Hematopoietic multipotent progenitor cell treated with erythropoietin and hydrocortisone succinate and interleukin-3 and kit ligand, for 17 days (in vitro differentiated cells): ENCODE measurements around the gene OPRD1.
"Not testable (repeated sequence)": the region's sequence is repeated elsewhere in the genome, so short reads cannot be mapped to it uniquely, and the experiment has no call there.

ENCODE experiments used
- DNase-seq: peaks from one replicate; pipeline ENCODE4 v3.0.0-alpha.2; 2015; ENCODE audit warnings: low spot score

OPRD1 gene

DNA sequence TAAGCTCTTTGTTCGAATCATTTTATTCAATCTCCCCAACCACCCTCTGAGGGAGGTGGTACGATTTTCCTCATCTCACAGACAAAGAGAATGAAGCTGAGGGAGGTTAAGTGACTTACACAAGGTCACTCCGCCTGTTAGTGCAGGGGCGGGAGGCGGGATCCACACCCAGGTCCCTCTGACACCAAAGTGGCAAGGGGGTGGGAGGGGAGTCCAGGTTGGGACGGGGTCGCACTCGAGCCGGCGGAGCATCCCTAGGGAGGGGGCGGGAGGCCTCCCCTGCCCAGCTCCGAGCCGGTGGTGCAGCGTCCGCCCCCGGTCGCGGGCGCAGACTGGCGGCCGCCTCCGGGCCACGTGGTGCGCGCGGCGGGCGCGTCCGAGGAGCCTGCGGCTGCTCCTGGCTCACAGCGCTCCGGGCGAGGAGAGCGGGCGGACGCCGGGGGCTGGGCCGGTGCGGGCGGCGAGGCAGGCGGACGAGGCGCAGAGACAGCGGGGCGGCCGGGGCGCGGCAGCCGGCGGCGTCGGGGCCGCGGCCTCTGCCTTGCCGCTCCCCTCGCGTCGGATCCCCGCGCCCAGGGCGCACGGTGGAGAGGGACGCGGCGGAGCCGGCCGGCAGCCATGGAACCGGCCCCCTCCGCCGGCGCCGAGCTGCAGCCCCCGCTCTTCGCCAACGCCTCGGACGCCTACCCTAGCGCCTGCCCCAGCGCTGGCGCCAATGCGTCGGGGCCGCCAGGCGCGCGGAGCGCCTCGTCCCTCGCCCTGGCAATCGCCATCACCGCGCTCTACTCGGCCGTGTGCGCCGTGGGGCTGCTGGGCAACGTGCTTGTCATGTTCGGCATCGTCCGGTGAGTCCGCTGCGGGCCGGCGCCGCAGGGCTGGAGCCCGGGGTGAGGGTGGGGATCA is at the start of gene OPRD1:
OPRD1 (plus strand) TSS at position 405 of the 903 bp plus-strand sequence; CDS start at position 619, 214 bp downstream.
- DNase-seq, result no peak

- DNase-seq, result no peak
These were observed 45.3 kb upstream of the OPRD1 start for GRCh38 chr1:28766532-28767183.

DNA sequence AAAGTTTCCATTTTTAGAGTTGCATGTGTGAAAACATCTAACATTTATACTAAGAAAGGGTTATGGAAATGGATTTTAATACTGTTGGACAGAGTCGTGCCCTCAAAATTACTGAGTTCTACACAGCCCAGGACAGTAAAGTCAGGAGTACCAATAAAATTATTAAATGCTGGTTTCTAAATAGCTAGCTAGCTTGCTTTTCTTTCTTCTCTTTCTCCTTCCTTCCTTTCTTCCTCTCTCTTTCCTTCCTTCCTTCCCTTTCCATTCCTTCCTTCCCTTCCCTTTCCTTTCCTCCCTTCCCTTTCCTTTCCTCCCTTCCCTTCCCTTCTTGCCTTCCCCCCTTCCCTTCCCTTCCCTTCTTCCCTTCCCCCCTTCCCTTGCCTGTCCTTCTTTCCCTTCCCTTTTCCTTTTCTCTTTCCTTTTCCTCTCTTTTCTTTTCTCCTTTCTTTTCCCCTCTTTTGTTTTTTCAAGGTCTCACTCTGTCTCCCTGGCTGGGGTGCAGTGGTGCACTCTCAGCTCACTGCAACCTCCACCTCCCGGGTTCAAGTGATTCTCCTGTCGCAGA is 41.3 kb upstream of the OPRD1 start:
- no peak for DNase-seq

- DNase-seq, result not testable (repeated sequence)
These were observed 40.0 kb upstream of the OPRD1 start for GRCh38 chr1:28771921-28772320.

DNA sequence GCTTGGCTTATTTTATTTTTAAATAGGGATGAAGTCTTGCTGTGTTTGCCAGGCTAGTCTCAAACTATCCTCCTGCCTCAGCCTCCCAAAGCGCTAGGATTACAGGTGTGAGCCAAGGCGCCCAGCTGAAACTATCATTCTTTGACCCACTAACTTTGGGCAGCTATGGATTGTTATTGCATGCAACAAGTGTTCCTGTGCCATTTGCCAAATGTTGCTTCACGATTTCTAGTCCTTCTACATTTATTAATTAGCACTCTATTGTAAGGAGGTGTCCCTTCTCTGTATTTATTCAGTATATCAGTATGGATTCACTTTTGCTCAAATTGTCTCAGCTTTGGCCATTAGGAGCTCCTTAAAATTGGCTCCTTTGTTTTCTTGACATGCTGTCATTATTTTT is 38.9 kb upstream of the OPRD1 start:
- DNase-seq, result no peak

GRCh38 chr1:28775121-28775942 is 36.6 kb upstream of the OPRD1 start:
- DNase-seq, result peak; percentile 46

- DNase-seq, result no peak
These were observed 35.6 kb upstream of the OPRD1 start for GRCh38 chr1:28776341-28776740.

GRCh38 chr1:28778021-28778420 is 33.9 kb upstream of the OPRD1 start:
- DNase-seq, result no peak

- no peak for DNase-seq
These were observed 32.1 kb upstream of the OPRD1 start for GRCh38 chr1:28779751-28780408.

- DNase-seq, result no peak
These were observed 30.7 kb upstream of the OPRD1 start for GRCh38 chr1:28781305-28781704.

DNA sequence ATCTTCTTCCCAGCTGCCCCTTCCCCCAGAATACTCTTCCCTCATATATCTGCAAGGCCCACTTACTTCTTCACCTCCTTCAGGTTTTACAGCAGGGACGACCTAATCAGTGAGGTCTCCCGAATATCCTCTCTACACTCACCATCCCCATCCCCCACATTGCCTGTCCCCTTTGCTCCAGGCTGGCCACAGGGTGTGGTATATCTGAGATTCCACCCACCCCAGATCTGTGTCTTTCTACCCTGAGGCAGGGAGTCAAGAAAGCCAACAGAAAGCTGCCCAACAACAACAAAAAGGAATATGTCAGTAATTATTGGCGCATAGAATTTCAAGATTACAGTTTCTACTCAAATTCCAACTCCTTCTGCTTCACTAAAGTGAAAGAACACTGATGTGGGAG is 30.0 kb upstream of the OPRD1 start:
- no peak for DNase-seq

DNA sequence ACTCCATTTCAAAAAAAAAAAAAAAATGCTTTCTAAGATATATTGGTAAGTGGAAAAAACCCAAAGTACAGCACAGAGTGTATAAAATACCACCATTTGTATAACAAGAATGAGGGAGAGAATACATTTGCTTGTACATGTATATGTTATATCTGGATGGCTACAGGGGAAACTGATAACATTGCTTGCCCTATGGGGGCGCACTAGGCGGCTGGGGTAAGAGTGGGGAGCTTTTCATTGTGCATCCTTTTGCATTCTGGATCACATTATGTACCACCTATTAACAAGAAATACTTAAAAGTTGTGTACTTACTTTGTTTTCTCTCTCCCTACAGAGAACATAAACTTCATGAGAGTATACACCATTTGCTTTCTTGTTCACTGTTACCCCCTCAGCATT is 28.6 kb upstream of the OPRD1 start:
- DNase-seq, result no peak

- no peak for DNase-seq
These were observed 22.6 kb upstream of the OPRD1 start for GRCh38 chr1:28789412-28789811.

GRCh38 chr1:28789816-28790215 is 22.2 kb upstream of the OPRD1 start:
- no peak for DNase-seq

DNA sequence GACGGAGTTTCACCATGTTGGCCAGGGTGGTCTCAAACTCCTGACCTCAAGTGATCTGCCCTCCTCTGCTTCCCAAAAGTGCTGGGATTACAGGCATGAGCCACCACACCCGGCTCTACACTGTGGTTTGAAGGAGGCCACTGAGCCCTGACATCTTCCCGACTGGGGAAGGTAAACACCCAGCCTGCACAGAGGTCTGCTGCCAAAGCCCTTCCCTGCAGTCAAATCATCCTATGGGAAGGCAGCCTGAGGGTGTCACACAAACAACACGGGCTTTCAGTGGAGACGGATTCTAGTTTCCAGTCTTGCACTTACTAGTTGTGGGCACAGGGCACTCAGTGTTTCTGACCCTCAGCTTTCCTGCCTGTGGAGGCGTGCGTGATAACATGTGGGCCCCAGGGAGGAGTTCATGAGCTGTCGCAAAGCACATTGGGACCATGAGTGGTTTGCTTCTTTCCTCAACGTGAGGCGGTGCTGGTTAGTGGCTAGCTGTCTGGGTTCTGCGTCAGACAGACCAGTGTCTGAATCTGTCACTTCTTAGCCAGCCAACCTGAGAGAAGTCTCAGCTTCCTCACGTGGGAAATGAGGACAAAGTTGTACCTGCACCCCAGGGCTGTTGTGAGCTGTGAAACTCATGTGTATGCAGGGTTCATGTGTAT is 21.5 kb upstream of the OPRD1 start:
- DNase-seq, result no peak

GRCh38 chr1:28791929-28792328 is 20.0 kb upstream of the OPRD1 start:
- DNase-seq, result not testable (repeated sequence)

- DNase-seq, result no peak
These were observed 19.3 kb upstream of the OPRD1 start for GRCh38 chr1:28792644-28793121.

GRCh38 chr1:28794582-28794981 is 17.4 kb upstream of the OPRD1 start:
- not testable (repeated sequence) for DNase-seq

DNA sequence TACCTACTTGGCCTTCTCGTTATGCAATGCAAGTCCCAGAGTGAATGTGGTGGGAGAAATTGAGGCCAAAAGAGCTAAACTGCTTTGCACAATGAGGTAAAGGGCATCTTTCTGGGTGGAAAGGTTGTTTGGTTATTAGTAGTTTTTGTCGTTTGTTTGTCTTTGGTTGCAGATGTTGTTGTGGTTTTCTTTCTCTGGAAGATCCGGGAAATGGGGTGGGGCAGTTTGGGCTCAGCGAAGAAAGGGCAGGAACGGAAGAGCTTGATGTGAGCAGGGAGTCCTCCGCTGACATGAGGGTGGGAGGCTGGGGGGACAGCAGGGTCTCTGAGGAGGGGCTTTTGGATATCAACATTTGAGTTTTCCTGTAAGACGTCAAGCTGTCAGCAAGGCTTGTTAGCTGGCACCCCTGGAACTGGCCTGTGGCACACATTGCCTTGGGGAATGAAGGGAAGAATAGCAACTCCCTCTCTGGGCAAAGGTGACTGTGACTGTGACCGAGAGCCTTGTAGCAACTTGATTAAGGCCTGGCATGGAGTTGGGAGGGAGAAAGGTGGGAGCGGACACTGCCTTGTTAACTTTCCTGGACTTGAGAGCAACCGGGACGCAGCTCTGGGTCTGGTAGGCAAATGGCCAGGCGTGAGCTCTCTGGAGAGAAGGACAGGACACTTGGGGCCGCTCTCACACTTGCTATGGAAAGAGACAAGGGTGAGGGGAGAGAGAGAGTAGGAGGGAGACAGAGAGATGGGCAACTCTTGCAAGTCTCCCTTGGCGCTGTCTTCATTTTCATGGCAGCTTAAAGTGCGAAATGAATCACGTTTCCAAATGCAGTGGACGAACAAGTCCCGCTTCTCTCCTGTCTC is 15.4 kb upstream of the OPRD1 start:
- no peak for DNase-seq

- no peak for DNase-seq
These were observed 11.6 kb upstream of the OPRD1 start for GRCh38 chr1:28800324-28800723.
